IMR-90 (cell line): Measurements from ENCODE around the gene KRTAP10-6. TPM values are rescaled to one million over a fixed set of nuclear protein-coding genes. Genes with fewer than 3 reads are reported as not detected.

Source experiments
- ATAC-seq: fragments of 200-7000 bp; cut with Tn5 transposase; 2 replicates; pipeline ENCODE4 v1.9.1; 2020; ENCODE audit warnings: low read depth, mild to moderate bottlenecking, moderate library complexity
- BruUV-seq: library from RNA; stranded (reverse); fragments of 400-500 nt; replicated peaks from 2 replicates; lab custom pipeline; 2021; lab: Mats Ljungman, UMichigan
- CTCF ChIA-PET: fragments of 300-600 bp; formaldehyde crosslinking; extraction: SDS; loops from one replicate; lab custom pipeline; 2021; ENCODE audit warnings: antibody characterized with exemption; lab: Yijun Ruan, JAX
- POLR2A ChIA-PET: fragments of 300-600 bp; sonication (Branson Sonifier 250); formaldehyde crosslinking; loops from one replicate; lab custom pipeline; 2022; ENCODE audit warnings: antibody characterized with exemption; ENCODE audit not compliant: unreplicated experiment; lab: Charles Lee
- DNase-seq: peaks from one replicate; pipeline ENCODE4 v3.0.0; 2013
- H2AFZ ChIP-seq: replicated peaks from 2 replicates; pipeline ENCODE3; 2013; ENCODE audit warnings: low read length, mild to moderate bottlenecking; ENCODE audit not compliant: poor library complexity
- H2AK5ac ChIP-seq: 2 replicates; pipeline ENCODE4 v1.6.1; 2013; ENCODE audit warnings: low read depth, low read length, inconsistent platforms
- H2AK9ac ChIP-seq: replicated peaks from 2 replicates; pipeline ENCODE3; 2013; ENCODE audit warnings: mild to moderate bottlenecking, low read depth, low read length, moderate library complexity; ENCODE audit not compliant: poor library complexity
- H2BK120ac ChIP-seq: 2 replicates; pipeline ENCODE4 v1.6.1; 2013; ENCODE audit warnings: low read depth, low read length, inconsistent platforms
- H2BK15ac ChIP-seq: 3 replicates; pipeline ENCODE4 v1.6.1; 2013; ENCODE audit warnings: low read depth, low read length, inconsistent platforms
- H2BK20ac ChIP-seq: 2 replicates; pipeline ENCODE4 v1.6.1; 2013; ENCODE audit warnings: low read depth, mild to moderate bottlenecking, inconsistent platforms, low read length, moderate library complexity
- H2BK5ac ChIP-seq: 2 replicates; pipeline ENCODE4 v1.6.1; 2013; ENCODE audit warnings: mild to moderate bottlenecking, low read depth, low read length, inconsistent platforms; ENCODE audit not compliant: poor library complexity, severe bottlenecking
- H3K14ac ChIP-seq: replicated peaks from 2 replicates; pipeline ENCODE4 v1.6.1; 2013; ENCODE audit warnings: low read depth, low read length, inconsistent platforms
- H3K18ac ChIP-seq: 2 replicates; pipeline ENCODE4 v1.6.1; 2013; ENCODE audit warnings: low read depth, low read length, control low read depth
- H3K23ac ChIP-seq: 2 replicates; pipeline ENCODE4 v1.6.1; 2013; ENCODE audit warnings: low read depth, low read length, inconsistent platforms
- H3K27ac ChIP-seq: 2 replicates; pipeline ENCODE4 v1.5.1; 2013; ENCODE audit warnings: mild to moderate bottlenecking, control low read depth, low read length; ENCODE audit not compliant: insufficient read depth
- H3K27me3 ChIP-seq: 2 replicates; pipeline ENCODE4 v1.6.1; 2013; ENCODE audit warnings: low read length; ENCODE audit not compliant: control insufficient read depth, insufficient read depth
- H3K36me3 ChIP-seq: 2 replicates; pipeline ENCODE4 v1.6.1; 2013; ENCODE audit warnings: low read length, mixed read lengths; ENCODE audit not compliant: control insufficient read depth, insufficient read depth
- H3K4ac ChIP-seq: 2 replicates; pipeline ENCODE4 v1.6.1; 2013; ENCODE audit warnings: low read depth, low read length, inconsistent platforms
- H3K4me1 ChIP-seq: 2 replicates; pipeline ENCODE4 v1.6.1; 2013; ENCODE audit warnings: low read length, mixed read lengths; ENCODE audit not compliant: control insufficient read depth, insufficient read depth
- H3K4me2 ChIP-seq: 2 replicates; pipeline ENCODE4 v1.6.1; 2013; ENCODE audit warnings: low read depth, mild to moderate bottlenecking, control low read depth, low read length, moderate library complexity
- H3K4me3 ChIP-seq: 2 replicates; pipeline ENCODE4 v1.5.1; 2013; ENCODE audit warnings: low read depth, mild to moderate bottlenecking, control low read depth, low read length, moderate library complexity; ENCODE audit not compliant: insufficient read depth
- H3K56ac ChIP-seq: 2 replicates; pipeline ENCODE4 v1.6.1; 2013; ENCODE audit warnings: low read length, inconsistent platforms; ENCODE audit not compliant: insufficient read depth; ENCODE audit errors: extremely low read depth
- H3K79me1 ChIP-seq, 2 experiments: 2 replicates each; pipeline ENCODE4 v1.6.1; 2013; ENCODE audit warnings: low read length in 2 of 2, inconsistent platforms in 1 of 2, low read depth in 1 of 2
- H3K9ac ChIP-seq: 2 replicates; pipeline ENCODE4 v1.6.1; 2013; ENCODE audit warnings: low read depth, low read length, control low read depth
- H3K9me1 ChIP-seq: 2 replicates; pipeline ENCODE4 v1.6.1; 2013; ENCODE audit warnings: low read length, inconsistent platforms; ENCODE audit not compliant: insufficient read depth
- H3K9me3 ChIP-seq: 2 replicates; pipeline ENCODE4 v1.6.1; 2013; ENCODE audit warnings: low read length; ENCODE audit not compliant: control insufficient read depth, insufficient read depth
- H4K20me1 ChIP-seq: 2 replicates; pipeline ENCODE4 v1.6.1; 2013; ENCODE audit warnings: low read length, inconsistent platforms; ENCODE audit not compliant: insufficient read depth
- H4K5ac ChIP-seq: 2 replicates; pipeline ENCODE4 v1.6.1; 2013; ENCODE audit warnings: mild to moderate bottlenecking, low read depth, low read length, control low read depth
- H4K8ac ChIP-seq, 2 experiments: 2 replicates each; pipeline ENCODE4 v1.6.1; 2013; ENCODE audit warnings: low read depth in 2 of 2, low read length in 2 of 2, control low read depth in 1 of 2, inconsistent platforms in 1 of 2
- H4K91ac ChIP-seq: 2 replicates; pipeline ENCODE4 v1.6.1; 2013; ENCODE audit warnings: low read depth, low read length, inconsistent platforms; ENCODE audit not compliant: insufficient read depth
- BHLHE40 ChIP-seq: fragments of 150-350 bp; IDR thresholded peaks from 2 replicates; pipeline ENCODE4 v1.6.1; 2016; ENCODE audit warnings: mild to moderate bottlenecking, low read depth, low read length
- CEBPB ChIP-seq: IDR thresholded peaks from 2 replicates; pipeline ENCODE4 v1.6.1; 2012; ENCODE audit warnings: low read depth, low read length, improper control_type of control experiment
- CHD1 ChIP-seq: IDR thresholded peaks from 2 replicates; pipeline ENCODE4 v1.6.1; 2012; ENCODE audit warnings: low read depth, low read length, improper control_type of control experiment
- ELK1 ChIP-seq: fragments of 150-350 bp; IDR thresholded peaks from 2 replicates; pipeline ENCODE4 v1.6.1; 2016; ENCODE audit warnings: low read depth, mild to moderate bottlenecking, low read length, moderate library complexity, borderline replicate concordance
- FOS ChIP-seq: fragments of 150-350 bp; IDR thresholded peaks from 2 replicates; pipeline ENCODE4 v1.6.1; 2016; ENCODE audit warnings: low read depth, low read length
- MAFK ChIP-seq: IDR thresholded peaks from 2 replicates; pipeline ENCODE4 v1.6.1; 2012; ENCODE audit warnings: low read depth, low read length, improper control_type of control experiment
- MAZ ChIP-seq: IDR thresholded peaks from 2 replicates; pipeline ENCODE4 v1.6.1; 2012; ENCODE audit warnings: low read depth, mild to moderate bottlenecking, low read length, improper control_type of control experiment, moderate library complexity, borderline replicate concordance
- MXI1 ChIP-seq: IDR thresholded peaks from 2 replicates; pipeline ENCODE4 v1.6.1; 2012; ENCODE audit warnings: low read depth, mild to moderate bottlenecking, low read length, moderate library complexity, borderline replicate concordance
- NFE2L2 ChIP-seq: fragments of 150-350 bp; IDR thresholded peaks from 2 replicates; pipeline ENCODE4 v1.6.1; 2016; ENCODE audit warnings: low read depth, mild to moderate bottlenecking, low read length
- POLR2A ChIP-seq: IDR thresholded peaks from 2 replicates; pipeline ENCODE4 v1.6.1; 2012; ENCODE audit warnings: mild to moderate bottlenecking, low read depth, low read length
- RAD21 ChIP-seq: IDR thresholded peaks from 2 replicates; pipeline ENCODE4 v1.6.1; 2012; ENCODE audit warnings: low read length, improper control_type of control experiment
- RCOR1 ChIP-seq: IDR thresholded peaks from 2 replicates; pipeline ENCODE4 v1.6.1; 2012; ENCODE audit warnings: mild to moderate bottlenecking, low read length, improper control_type of control experiment; ENCODE audit not compliant: insufficient replicate concordance
- RFX5 ChIP-seq: IDR thresholded peaks from 2 replicates; pipeline ENCODE4 v1.8.0; 2012; ENCODE audit warnings: low read depth, mild to moderate bottlenecking, low read length, moderate library complexity
- SMC3 ChIP-seq: fragments of 150-350 bp; IDR thresholded peaks from 2 replicates; pipeline ENCODE4 v1.6.1; 2016; ENCODE audit warnings: low read depth, mild to moderate bottlenecking, antibody characterized with exemption, low read length, moderate library complexity
- USF2 ChIP-seq: fragments of 150-350 bp; IDR thresholded peaks from 2 replicates; pipeline ENCODE4 v1.6.1; 2017; ENCODE audit warnings: mild to moderate bottlenecking, antibody characterized with exemption, low read length, low read depth
- WGBS, 2 experiments: methylation state at CpG; one replicate each; pipeline versions ENCODE4 v1.1.5 to v1.1.7; 2013; ENCODE audit warnings: missing lambda C conversion rate in 2 of 2; ENCODE audit not compliant: insufficient read length in 1 of 2; ENCODE audit errors: extremely low coverage in 2 of 2; 5-methylcytosine and 5-hydroxymethylcytosine counted together
- dilution Hi-C: fragments of 300-500 bp; cut with HindIII; formaldehyde crosslinking; loops from one replicate; pipeline ENCODE4 v1.14.3; 2018; ENCODE audit warnings: low sequenced_read_pairs; ENCODE audit not compliant: unreplicated experiment
- in situ Hi-C: fragments of 300-500 bp; cut with MboI; formaldehyde crosslinking; loops from 3 replicates; pipeline ENCODE4 v1.14.3; 2019; ENCODE audit warnings: low sequenced_read_pairs, inconsistent platforms, mixed read lengths
- intact Hi-C: fragments of 100-400 bp; cut with micrococcal nuclease; formaldehyde crosslinking; loops from 2 replicates; pipeline ENCODE4 v1.10.0; 2022
- polyA plus RNA-seq, 3 experiments: library from polyadenylated mRNA; depleted of rRNA; stranded (reverse); fragments of >200 nt; gene quantifications; 2 replicates each; pipeline ENCODE4 v1.2.3, GENCODE V29; 2012; ENCODE audit warnings: low replicate concordance in 1 of 3
- total RNA-seq: library from RNA; depleted of rRNA; stranded (reverse); fragments of >200 nt; gene quantifications from 2 replicates; pipeline ENCODE4 v1.2.3, GENCODE V29; 2012
- TF ChIP-seq, protein P1 (sequence below): conservative IDR thresholded peaks from 2 replicates; pipeline ENCODE4 v1.5.1; 2012; ENCODE audit warnings: mild to moderate bottlenecking, low read depth, low read length, improper control_type of control experiment

The KRTAP10-6 gene
- total and polyA plus RNA-seq, 2 of the 4 experiments (the other 2 are of a cell fraction): not detected

GRCh38 chr21:44548922-44549321 is 43.4 kb downstream of the KRTAP10-6 start:
- Histone ChIP-seq H2BK5ac (no peak overlapping the region), H3K27me3 (peaks cover 12% of the 10 kb centered on the region), H4K91ac (no peak overlapping the region), H3K79me1 (no peaks in the 10 kb centered on the region), H3K4me3 (no peak overlapping the region), H2BK15ac (no peak overlapping the region), H3K14ac (no peak overlapping the region), H3K18ac (no peak overlapping the region), H3K9ac (no peak overlapping the region), H3K4ac (no peak overlapping the region), H4K5ac (no peak overlapping the region), H3K9me1 (no peaks in the 10 kb centered on the region), H3K56ac (no peak overlapping the region), H2BK120ac (no peak overlapping the region), H2AFZ (no peak overlapping the region), H3K27ac (no peak overlapping the region), H3K36me3 (no peaks in the 10 kb centered on the region), H4K8ac (no peak overlapping the region), H3K9me3 (peaks cover 2% of the 10 kb centered on the region; the same call in 1 of the 2 replicates), H4K20me1 (no peaks in the 10 kb centered on the region), H2BK20ac (no peak overlapping the region), H3K4me1 (no peaks in the 10 kb centered on the region), H2AK5ac (no peak overlapping the region), H3K23ac (no peak overlapping the region), H2AK9ac (no peak overlapping the region), H3K4me2 (0 out of 2 replicates have a peak overlapping the region, but pooled peaks have one; percentile 1)
- no peak for DNase-seq
- in situ Hi-C loops (no loop called here), intact Hi-C loops (no loop called here), dilution Hi-C loops (no loop called here)
- BruUV-seq: no TSS peak
- ChIA-PET CTCF (no interaction called here), POLR2A (no interaction called here)
- TF ChIP-seq ELK1: no peak
- no peak for TF ChIP-seq BHLHE40
- no peak for TF ChIP-seq NFE2L2
- no peak for TF ChIP-seq MXI1
- no peak for TF ChIP-seq CHD1
- no peak for TF ChIP-seq USF2
- TF ChIP-seq RCOR1: no peak
- no peak for TF ChIP-seq MAFK
- TF ChIP-seq RAD21: no peak
- no peak for TF ChIP-seq FOS
- TF ChIP-seq MAZ: no peak
- TF ChIP-seq RFX5: no peak
- no peak for TF ChIP-seq POLR2A
- no peak for TF ChIP-seq CEBPB
- TF ChIP-seq, protein P1, sequence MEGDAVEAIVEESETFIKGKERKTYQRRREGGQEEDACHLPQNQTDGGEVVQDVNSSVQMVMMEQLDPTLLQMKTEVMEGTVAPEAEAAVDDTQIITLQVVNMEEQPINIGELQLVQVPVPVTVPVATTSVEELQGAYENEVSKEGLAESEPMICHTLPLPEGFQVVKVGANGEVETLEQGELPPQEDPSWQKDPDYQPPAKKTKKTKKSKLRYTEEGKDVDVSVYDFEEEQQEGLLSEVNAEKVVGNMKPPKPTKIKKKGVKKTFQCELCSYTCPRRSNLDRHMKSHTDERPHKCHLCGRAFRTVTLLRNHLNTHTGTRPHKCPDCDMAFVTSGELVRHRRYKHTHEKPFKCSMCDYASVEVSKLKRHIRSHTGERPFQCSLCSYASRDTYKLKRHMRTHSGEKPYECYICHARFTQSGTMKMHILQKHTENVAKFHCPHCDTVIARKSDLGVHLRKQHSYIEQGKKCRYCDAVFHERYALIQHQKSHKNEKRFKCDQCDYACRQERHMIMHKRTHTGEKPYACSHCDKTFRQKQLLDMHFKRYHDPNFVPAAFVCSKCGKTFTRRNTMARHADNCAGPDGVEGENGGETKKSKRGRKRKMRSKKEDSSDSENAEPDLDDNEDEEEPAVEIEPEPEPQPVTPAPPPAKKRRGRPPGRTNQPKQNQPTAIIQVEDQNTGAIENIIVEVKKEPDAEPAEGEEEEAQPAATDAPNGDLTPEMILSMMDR: no peak
- no peak for TF ChIP-seq SMC3
- WGBS, 2 experiments: 4% methylated on average over 8 of the region's 14 CpGs; no CpG with 5 or more reads in 1 of the 2 experiments
- ATAC-seq: peak; percentile 53; the same call in 1 of the 2 replicates
